Kidney (tissue), 14 donors: ENCODE results near the gene ADH7. TPM values are rescaled to one million over a fixed set of nuclear protein-coding genes. Genes with fewer than 3 reads are reported as not detected.

Experiments used
- DNase-seq, 5 donors: peaks; one replicate each; pipeline ENCODE4 v3.0.0-alpha.2; 2013 to 2020
- FAIRE-seq: peaks from 2 replicates; lab custom pipeline; 2012; peaks lifted over from hg19 to GRCh38; lab: Jason Lieb, UNC
- H3K27ac ChIP-seq, 2 donors: one replicate each; pipeline ENCODE4 v1.7.0; 2013; ENCODE audit warnings: low read depth in 2 of 2, low read length in 2 of 2, inconsistent platforms in 1 of 2
- H3K27me3 ChIP-seq: one replicate; pipeline ENCODE4 v1.7.1; 2013; ENCODE audit warnings: low read length, inconsistent platforms; ENCODE audit not compliant: control insufficient read depth, insufficient read depth
- H3K36me3 ChIP-seq, 3 donors: one replicate each; pipeline versions ENCODE4 v1.7.0 to v1.7.1; 2013; ENCODE audit warnings: low read length in 3 of 3, control low read depth in 1 of 3, inconsistent platforms in 1 of 3; ENCODE audit not compliant: insufficient read depth in 3 of 3, control insufficient read depth in 2 of 3
- H3K4me1 ChIP-seq, 3 donors: one replicate each; pipeline versions ENCODE4 v1.7.0 to v1.7.1; 2013; ENCODE audit warnings: low read length in 3 of 3, inconsistent platforms in 1 of 3, low read depth in 1 of 3; ENCODE audit not compliant: control insufficient read depth in 2 of 3, insufficient read depth in 2 of 3
- H3K4me3 ChIP-seq, 3 donors: one replicate each; pipeline versions ENCODE4 v1.7.0 to v1.8.1; 2013; ENCODE audit warnings: low read length in 3 of 3, control low read depth in 1 of 3, inconsistent platforms in 1 of 3
- H3K9ac ChIP-seq, 3 donors: one replicate each; pipeline versions ENCODE4 v1.7.0 to v1.7.1; 2013; ENCODE audit warnings: low read length in 3 of 3, control low read depth in 1 of 3, inconsistent platforms in 1 of 3
- H3K9me3 ChIP-seq, 3 donors: one replicate each; pipeline versions ENCODE4 v1.7.0 to v1.7.1; 2013; ENCODE audit warnings: low read length in 3 of 3, control low read depth in 1 of 3, inconsistent platforms in 1 of 3; ENCODE audit not compliant: control insufficient read depth in 2 of 3, insufficient read depth in 1 of 3
- CTCF ChIP-seq: IDR thresholded peaks from 3 replicates; pipeline ENCODE4 v1.5.1; 2012; ENCODE audit warnings: mild to moderate bottlenecking, moderate library complexity, borderline replicate concordance; ENCODE audit not compliant: insufficient read depth; ENCODE audit errors: extremely low read depth
- intact Hi-C: fragments of 100-400 bp; cut with DNase I; formaldehyde crosslinking; loops from one replicate; pipeline ENCODE4 v1.11.1; 2022
- polyA plus RNA-seq: library from polyadenylated mRNA; stranded (reverse); fragments of 350-450 nt; fragmentation: Illumina TruSeq; extraction: RNeasy Lipid Tissue Mini Kit (QIAGEN cat#74804); gene quantifications from one replicate; pipeline ENCODE4 v1.2.3, GENCODE V29; 2014; ENCODE audit warnings: low read depth, low replicate concordance; ENCODE audit not compliant: insufficient read depth
- total RNA-seq: library from RNA; stranded (reverse); fragmentation: NEBNext Ultra II Directional; extraction: Animal tissue kit (Norgen Biotek cat#: 25700); gene quantifications from one replicate; pipeline ENCODE4 v1.2.1, GENCODE V29; 2021
- donor health status: control.
- donor health status: control.
- donor health status: control.
- donor health status: control.
- donor health status: control.
- donor health status: DM: yes; HTN: yes; CAD: no.
- donor health status: Normal renal cell carcinoma (clear cell type).

ADH7 gene
- total and polyA plus RNA-seq, 2 donors from 2014 or later = not detected

- TF ChIP-seq CTCF = no peak
- no peaks in the 10 kb centered on the region for H3K9me3 ChIP-seq
- H3K27ac ChIP-seq = no peak overlapping the region
- H3K4me1 ChIP-seq = peaks cover 0 to 3% (median 0%) of the 10 kb centered on the region in 3 donors
- no peak overlapping the region for H3K4me3 ChIP-seq
- no peak for DNase-seq
- no peaks in the 10 kb centered on the region for H3K36me3 ChIP-seq
- FAIRE-seq = no peak
- intact Hi-C loops = no loop called here
- H3K27me3 ChIP-seq = no peaks in the 10 kb centered on the region
- no peak overlapping the region for H3K9ac ChIP-seq
These were observed 52.3 kb downstream of the ADH7 start for GRCh38 chr4:99382745-99383360.

- no peak overlapping the region for H3K4me3 ChIP-seq
- peaks cover 0 to 3% (median 0%) of the 10 kb centered on the region in 3 donors for H3K4me1 ChIP-seq
- H3K27ac ChIP-seq = no peak overlapping the region
- no peak overlapping the region for H3K9ac ChIP-seq
- intact Hi-C loops = no loop called here
- no peak for TF ChIP-seq CTCF
- no peaks in the 10 kb centered on the region for H3K9me3 ChIP-seq
- FAIRE-seq (no peak), DNase-seq (peak in 2 of 5 donors; percentile 33 to 55)
- H3K36me3 ChIP-seq = no peaks in the 10 kb centered on the region
- no peaks in the 10 kb centered on the region for H3K27me3 ChIP-seq
These were observed 53.5 kb downstream of the ADH7 start for GRCh38 chr4:99381588-99382175.

GRCh38 chr4:99379571-99379970, 55.6 kb downstream of the ADH7 start:
- H3K27me3 ChIP-seq = no peaks in the 10 kb centered on the region
- H3K9ac ChIP-seq = no peak overlapping the region
- no peak for DNase-seq
- TF ChIP-seq CTCF = no peak
- intact Hi-C loops = no loop called here
- H3K4me3 ChIP-seq = no peak overlapping the region
- no peak overlapping the region for H3K27ac ChIP-seq
- H3K36me3 ChIP-seq = no peaks in the 10 kb centered on the region
- no peak for FAIRE-seq
- H3K9me3 ChIP-seq = peaks cover 0 to 2% (median 0%) of the 10 kb centered on the region in 3 donors
- H3K4me1 ChIP-seq = peaks cover 0 to 3% (median 0%) of the 10 kb centered on the region in 3 donors
